Epithelial cell of proximal tubule (primary cell): ENCODE measurements around the gene ABHD17C. TPM values are rescaled to one million over a fixed set of nuclear protein-coding genes. Genes with fewer than 3 reads are reported as not detected.
A peak's percentile ranks its signal among the peaks of the same experiment; 100 is the strongest.
"Not testable (repeated sequence)": the region's sequence is repeated elsewhere in the genome, so short reads cannot be mapped to it uniquely, and the experiment has no call there.

Experiments
- DNase-seq: peaks from one replicate; pipeline ENCODE4 v3.0.0-alpha.2; 2011; ENCODE audit warnings: low read depth
- H3K4me3 ChIP-seq: 2 replicates; pipeline ENCODE4 v1.5.1; 2011; ENCODE audit warnings: low read depth, mild to moderate bottlenecking, low read length
- CTCF ChIP-seq: conservative IDR thresholded peaks from 2 replicates; pipeline ENCODE4 v1.5.1; 2012; ENCODE audit warnings: low read depth, mild to moderate bottlenecking, low read length
- total RNA-seq: library from RNA; depleted of rRNA; stranded (reverse); fragments of >200 nt; gene quantifications from 2 replicates; pipeline ENCODE4 v1.2.3, GENCODE V29; 2015

Gene ABHD17C
- total RNA-seq, result 4.5 and 5.7 TPM in 2 replicates

DNA sequence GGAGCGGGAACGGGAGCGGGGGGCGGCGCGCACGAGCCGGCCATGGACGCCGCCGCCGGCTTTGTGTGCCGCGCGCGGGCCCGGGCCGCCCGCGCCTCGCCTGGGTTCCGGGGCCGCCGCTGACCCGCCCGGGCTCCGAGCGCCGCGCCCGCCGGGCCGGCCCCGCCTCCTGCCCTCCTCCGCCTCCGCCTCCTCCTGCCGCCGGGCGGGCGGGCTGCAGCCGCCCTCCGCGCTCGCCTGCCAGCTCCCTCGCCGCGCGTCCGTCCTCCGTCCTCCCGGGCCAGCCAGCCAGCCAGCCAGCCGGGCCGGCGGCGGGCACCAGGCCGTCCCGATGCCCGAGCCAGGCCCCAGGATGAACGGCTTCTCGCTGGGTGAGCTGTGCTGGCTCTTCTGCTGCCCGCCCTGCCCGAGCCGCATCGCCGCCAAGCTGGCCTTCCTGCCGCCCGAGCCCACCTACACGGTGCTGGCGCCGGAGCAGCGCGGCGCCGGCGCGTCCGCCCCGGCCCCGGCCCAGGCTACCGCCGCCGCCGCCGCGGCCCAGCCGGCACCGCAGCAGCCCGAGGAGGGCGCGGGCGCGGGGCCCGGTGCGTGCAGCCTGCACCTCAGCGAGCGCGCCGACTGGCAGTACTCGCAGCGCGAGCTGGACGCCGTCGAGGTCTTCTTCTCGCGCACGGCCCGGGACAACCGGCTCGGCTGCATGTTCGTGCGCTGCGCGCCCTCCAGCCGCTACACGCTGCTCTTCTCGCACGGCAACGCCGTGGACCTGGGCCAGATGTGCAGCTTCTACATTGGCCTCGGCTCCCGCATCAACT is at the start of gene ABHD17C:
Gene ABHD17C, plus strand, starts transcription at position 212 of the 812 bp plus-strand sequence. Its CDS starts 120 bp downstream, at position 332.
- no peak for DNase-seq
- peak within 1 kb of the TSS; percentile 75 for H3K4me3 ChIP-seq
- no peak for TF ChIP-seq CTCF

DNA sequence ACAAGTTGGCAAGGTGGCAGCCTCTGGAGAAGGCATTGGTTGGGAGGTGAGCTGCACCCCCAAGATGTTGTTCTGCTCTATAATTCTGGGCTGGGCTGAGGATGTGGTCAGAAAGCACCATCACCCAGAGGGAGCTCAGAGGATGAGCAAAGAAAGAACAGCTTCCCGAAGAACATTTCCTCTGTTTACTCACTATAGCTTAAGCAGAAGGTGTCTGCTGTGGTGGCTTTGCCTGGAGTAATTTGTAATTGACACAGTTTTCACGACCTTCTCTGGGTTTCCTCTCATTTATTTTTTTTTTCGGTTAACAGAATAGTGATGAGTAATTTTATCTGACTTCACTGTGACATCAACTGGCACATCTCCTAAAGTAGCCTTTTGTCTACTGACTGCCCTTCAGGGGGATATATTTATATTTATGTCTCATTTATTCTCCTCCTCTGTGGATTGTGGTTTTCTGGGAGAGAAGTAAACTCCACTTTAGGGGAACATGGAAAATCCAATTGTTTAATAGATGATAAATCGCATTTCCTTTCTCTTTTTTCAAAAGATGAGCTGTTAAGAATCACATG is 49.5 kb upstream of the ABHD17C start:
- TF ChIP-seq CTCF, result no peak
- no peak overlapping the region for H3K4me3 ChIP-seq
- DNase-seq, result no peak

DNA sequence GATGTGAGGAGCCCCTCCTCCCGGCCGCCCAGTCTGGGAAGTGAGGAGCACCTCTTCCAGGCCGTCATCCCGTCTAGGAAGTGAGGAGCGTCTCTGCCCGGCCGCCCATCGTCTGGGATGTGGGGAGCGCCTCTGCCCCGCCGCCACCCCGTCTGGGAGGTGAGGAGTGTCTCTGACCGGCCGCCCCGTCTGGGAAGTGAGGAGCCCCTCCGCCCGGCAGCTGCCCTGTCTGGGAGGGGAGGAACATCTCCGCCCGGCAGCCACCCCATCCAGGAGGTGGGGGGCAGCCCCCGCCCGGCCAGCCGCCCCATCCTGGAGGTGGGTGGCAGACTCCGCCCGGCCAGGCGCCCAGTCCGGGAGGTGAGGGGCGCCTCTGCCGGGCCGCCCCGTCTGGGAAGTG is 47.7 kb upstream of the ABHD17C start:
- DNase-seq, H3K4me3 ChIP-seq: not testable (repeated sequence)

GRCh38 chr15:80654299-80654698 is 40.8 kb upstream of the ABHD17C start:
- no peak overlapping the region for H3K4me3 ChIP-seq
- no peak for DNase-seq
- TF ChIP-seq CTCF, result no peak

GRCh38 chr15:80659375-80659774 is 35.7 kb upstream of the ABHD17C start:
- no peak overlapping the region for H3K4me3 ChIP-seq
- no peak for DNase-seq
- TF ChIP-seq CTCF, result no peak

GRCh38 chr15:80660119-80660518 is 35.0 kb upstream of the ABHD17C start:
- DNase-seq, result no peak
- no peak overlapping the region for H3K4me3 ChIP-seq

DNA sequence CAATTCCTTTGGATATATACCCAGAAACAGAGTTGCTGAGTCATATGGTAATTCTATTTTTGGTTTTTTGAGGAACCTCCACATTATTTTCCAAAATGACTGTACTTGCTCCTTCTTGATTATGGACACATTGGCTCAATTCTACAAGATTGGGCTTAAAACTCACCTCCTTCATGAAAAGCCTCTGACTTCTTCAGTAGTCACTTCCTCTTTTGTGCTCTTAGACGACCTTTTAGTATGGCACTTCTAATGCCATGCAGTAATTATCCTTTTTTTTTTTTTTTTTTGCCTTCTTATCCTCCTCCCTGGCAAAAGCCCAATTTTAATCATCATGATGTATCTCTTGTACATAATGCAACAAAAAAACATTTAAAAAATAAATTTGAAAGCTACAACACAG is 33.0 kb upstream of the ABHD17C start:
- TF ChIP-seq CTCF, result no peak
- no peak for DNase-seq
- H3K4me3 ChIP-seq, result no peak overlapping the region

More at GRCh38 chr15:80660119-80660518, 35.0 kb upstream of the ABHD17C start:
- TF ChIP-seq CTCF, result no peak
